ENCODE results near the gene KIAA1549.

DNA sequence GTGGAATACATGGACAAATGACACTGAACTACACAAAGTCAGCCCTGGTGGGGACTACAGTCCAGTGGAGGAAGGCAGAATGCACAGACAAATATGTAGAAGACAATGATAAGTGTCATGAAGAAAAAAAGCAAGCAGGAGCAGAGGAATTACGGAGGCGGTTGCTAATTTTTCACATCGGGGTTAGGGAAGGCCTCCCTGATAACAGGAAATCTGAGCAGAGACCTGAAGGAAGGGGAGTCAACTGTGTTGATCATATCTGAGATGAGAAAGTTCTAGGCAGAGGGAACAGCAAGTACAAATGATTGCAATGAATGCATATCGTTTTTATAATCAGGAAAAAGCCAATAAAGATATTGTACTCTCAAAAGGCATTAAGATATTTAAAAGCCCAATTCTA, 14.0 kb downstream of the KIAA1549 start:
- TF ChIP-seq, protein P1, sequence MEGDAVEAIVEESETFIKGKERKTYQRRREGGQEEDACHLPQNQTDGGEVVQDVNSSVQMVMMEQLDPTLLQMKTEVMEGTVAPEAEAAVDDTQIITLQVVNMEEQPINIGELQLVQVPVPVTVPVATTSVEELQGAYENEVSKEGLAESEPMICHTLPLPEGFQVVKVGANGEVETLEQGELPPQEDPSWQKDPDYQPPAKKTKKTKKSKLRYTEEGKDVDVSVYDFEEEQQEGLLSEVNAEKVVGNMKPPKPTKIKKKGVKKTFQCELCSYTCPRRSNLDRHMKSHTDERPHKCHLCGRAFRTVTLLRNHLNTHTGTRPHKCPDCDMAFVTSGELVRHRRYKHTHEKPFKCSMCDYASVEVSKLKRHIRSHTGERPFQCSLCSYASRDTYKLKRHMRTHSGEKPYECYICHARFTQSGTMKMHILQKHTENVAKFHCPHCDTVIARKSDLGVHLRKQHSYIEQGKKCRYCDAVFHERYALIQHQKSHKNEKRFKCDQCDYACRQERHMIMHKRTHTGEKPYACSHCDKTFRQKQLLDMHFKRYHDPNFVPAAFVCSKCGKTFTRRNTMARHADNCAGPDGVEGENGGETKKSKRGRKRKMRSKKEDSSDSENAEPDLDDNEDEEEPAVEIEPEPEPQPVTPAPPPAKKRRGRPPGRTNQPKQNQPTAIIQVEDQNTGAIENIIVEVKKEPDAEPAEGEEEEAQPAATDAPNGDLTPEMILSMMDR (IDR thresholded peaks at IDR 0.05; ENCODE audit: insufficient read depth, low read length, poor library complexity, severe bottlenecking): no peak
- TF ChIP-seq EZH2phosphoT487 (conservative IDR thresholded peaks at IDR 0.05; ENCODE audit: low read length): no peak
